SK-N-SH treated with all-trans-retinoic acid at 6 μM for 48 hours (cell line): ENCODE results near the gene CDH22.

Source experiments
- ARNTL ChIP-seq: fragments of 450-650 bp; formaldehyde crosslinking; IDR thresholded peaks from 2 replicates; pipeline ENCODE4 v1.5.0; 2020; ENCODE audit warnings: low read depth, mild to moderate bottlenecking, moderate library complexity, borderline replicate concordance
- CSDC2 ChIP-seq: fragments of 250-450 bp; sonication (Bioruptor Pico); IDR thresholded peaks from 2 replicates; pipeline ENCODE4 v1.5.0; 2020; ENCODE audit warnings: mild to moderate bottlenecking, moderate library complexity
- ESRRG ChIP-seq: fragments of 250-450 bp; sonication (Bioruptor Pico); IDR thresholded peaks from 2 replicates; pipeline ENCODE4 v1.6.1; 2021; ENCODE audit warnings: mild to moderate bottlenecking
- GLIS3 ChIP-seq: fragments of 250-450 bp; sonication (Bioruptor Pico); IDR thresholded peaks from 2 replicates; pipeline ENCODE4 v1.5.0; 2020; ENCODE audit warnings: mild to moderate bottlenecking, moderate library complexity
- ISL1 ChIP-seq: fragments of 250-450 bp; sonication (Bioruptor Pico); IDR thresholded peaks from 2 replicates; pipeline ENCODE4 v2.1.2; 2022; ENCODE audit warnings: mild to moderate bottlenecking, moderate library complexity
- RARB ChIP-seq: fragments of 250-450 bp; sonication (Bioruptor Pico); IDR thresholded peaks from 2 replicates; pipeline ENCODE4 v1.8.0; 2021; ENCODE audit warnings: mild to moderate bottlenecking, moderate library complexity
- ZC3H10 ChIP-seq: fragments of 250-450 bp; sonication (Bioruptor Pico); IDR thresholded peaks from 2 replicates; pipeline ENCODE4 v1.5.1; 2021; ENCODE audit warnings: mild to moderate bottlenecking, moderate library complexity
- ZFP3 ChIP-seq: fragments of 250-450 bp; sonication (Bioruptor Pico); IDR thresholded peaks from 2 replicates; pipeline ENCODE4 v1.5.0; 2020; ENCODE audit warnings: mild to moderate bottlenecking, moderate library complexity
- ZNF565 ChIP-seq: fragments of 450-650 bp; formaldehyde crosslinking; conservative IDR thresholded peaks from 2 replicates; pipeline ENCODE4 v1.5.0; 2020; ENCODE audit warnings: low read depth, mild to moderate bottlenecking, moderate library complexity
- ZNF70 ChIP-seq: fragments of 450-650 bp; formaldehyde crosslinking; IDR thresholded peaks from 2 replicates; pipeline ENCODE4 v1.5.0; 2020; ENCODE audit warnings: mild to moderate bottlenecking, moderate library complexity
- ZNF8 ChIP-seq: fragments of 450-650 bp; formaldehyde crosslinking; IDR thresholded peaks from 2 replicates; pipeline ENCODE4 v1.5.0; 2020; ENCODE audit warnings: mild to moderate bottlenecking, moderate library complexity
- TF ChIP-seq, protein P1 (sequence below): fragments of 250-450 bp; sonication (Bioruptor Pico); IDR thresholded peaks from 2 replicates; pipeline ENCODE4 v1.5.1; 2020; ENCODE audit warnings: low read depth, mild to moderate bottlenecking, moderate library complexity
- TF ChIP-seq, protein P2 (sequence below): fragments of 250-450 bp; sonication (Bioruptor Pico); IDR thresholded peaks from 2 replicates; pipeline ENCODE4 v1.5.0; 2020; ENCODE audit warnings: mild to moderate bottlenecking, moderate library complexity
- TF ChIP-seq, protein P3 (sequence below): fragments of 250-450 bp; sonication (Bioruptor Pico); IDR thresholded peaks from 2 replicates; pipeline ENCODE4 v1.8.0; 2020; ENCODE audit warnings: mild to moderate bottlenecking, moderate library complexity, borderline replicate concordance

DNA sequence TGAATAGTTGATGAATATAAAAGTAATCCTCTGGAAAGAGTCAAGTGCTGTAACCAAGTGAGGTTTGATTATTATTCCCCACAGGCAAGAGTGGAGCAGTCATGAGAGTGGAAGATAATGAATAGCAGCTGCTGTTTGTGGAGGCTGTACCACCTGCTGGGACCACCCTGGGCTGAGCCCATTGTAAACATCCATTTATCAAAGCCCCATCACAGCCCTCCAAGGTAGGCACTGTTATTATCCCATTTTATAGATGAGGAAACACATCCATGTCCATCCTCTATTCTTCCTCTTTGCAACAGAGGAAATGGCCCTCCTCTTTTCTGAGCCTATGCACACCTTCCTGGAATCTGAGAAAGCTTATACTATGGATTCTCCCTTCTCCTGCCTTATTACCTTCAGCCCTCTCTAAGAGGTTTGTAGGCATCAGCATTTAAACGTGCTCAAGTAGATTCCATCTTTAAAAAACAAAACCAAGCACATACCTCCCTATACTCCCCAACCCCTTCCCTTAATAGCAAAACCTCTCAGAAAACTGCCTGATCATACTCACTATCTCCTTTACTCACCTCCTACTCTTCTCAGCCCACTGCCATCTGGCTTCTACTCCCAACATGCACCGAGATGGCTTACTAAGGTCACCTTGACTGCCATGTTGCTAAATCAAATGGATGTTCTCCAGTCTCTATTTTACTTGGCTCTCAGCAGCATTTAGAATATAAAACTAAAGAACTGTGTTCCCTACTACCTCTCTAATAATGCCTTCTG is 37.1 kb downstream of the CDH22 start:
- TF ChIP-seq, protein P1, sequence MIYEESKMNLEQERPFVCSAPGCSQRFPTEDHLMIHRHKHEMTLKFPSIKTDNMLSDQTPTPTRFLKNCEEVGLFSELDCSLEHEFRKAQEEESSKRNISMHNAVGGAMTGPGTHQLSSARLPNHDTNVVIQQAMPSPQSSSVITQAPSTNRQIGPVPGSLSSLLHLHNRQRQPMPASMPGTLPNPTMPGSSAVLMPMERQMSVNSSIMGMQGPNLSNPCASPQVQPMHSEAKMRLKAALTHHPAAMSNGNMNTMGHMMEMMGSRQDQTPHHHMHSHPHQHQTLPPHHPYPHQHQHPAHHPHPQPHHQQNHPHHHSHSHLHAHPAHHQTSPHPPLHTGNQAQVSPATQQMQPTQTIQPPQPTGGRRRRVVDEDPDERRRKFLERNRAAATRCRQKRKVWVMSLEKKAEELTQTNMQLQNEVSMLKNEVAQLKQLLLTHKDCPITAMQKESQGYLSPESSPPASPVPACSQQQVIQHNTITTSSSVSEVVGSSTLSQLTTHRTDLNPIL, result no peak
- TF ChIP-seq ARNTL (CRISPR knock-in tag) (no peak), ZFP3 (CRISPR knock-in tag) (no peak), ZC3H10 (CRISPR knock-in tag) (no peak), ZNF565 (no peak), RARB (CRISPR knock-in tag) (no peak), ESRRG (CRISPR knock-in tag) (no peak), ZNF70 (CRISPR knock-in tag) (no peak), GLIS3 (CRISPR knock-in tag) (no peak), CSDC2 (no peak), ZNF8 (no peak), ISL1 (CRISPR knock-in tag) (no peak)
- TF ChIP-seq, protein P2, sequence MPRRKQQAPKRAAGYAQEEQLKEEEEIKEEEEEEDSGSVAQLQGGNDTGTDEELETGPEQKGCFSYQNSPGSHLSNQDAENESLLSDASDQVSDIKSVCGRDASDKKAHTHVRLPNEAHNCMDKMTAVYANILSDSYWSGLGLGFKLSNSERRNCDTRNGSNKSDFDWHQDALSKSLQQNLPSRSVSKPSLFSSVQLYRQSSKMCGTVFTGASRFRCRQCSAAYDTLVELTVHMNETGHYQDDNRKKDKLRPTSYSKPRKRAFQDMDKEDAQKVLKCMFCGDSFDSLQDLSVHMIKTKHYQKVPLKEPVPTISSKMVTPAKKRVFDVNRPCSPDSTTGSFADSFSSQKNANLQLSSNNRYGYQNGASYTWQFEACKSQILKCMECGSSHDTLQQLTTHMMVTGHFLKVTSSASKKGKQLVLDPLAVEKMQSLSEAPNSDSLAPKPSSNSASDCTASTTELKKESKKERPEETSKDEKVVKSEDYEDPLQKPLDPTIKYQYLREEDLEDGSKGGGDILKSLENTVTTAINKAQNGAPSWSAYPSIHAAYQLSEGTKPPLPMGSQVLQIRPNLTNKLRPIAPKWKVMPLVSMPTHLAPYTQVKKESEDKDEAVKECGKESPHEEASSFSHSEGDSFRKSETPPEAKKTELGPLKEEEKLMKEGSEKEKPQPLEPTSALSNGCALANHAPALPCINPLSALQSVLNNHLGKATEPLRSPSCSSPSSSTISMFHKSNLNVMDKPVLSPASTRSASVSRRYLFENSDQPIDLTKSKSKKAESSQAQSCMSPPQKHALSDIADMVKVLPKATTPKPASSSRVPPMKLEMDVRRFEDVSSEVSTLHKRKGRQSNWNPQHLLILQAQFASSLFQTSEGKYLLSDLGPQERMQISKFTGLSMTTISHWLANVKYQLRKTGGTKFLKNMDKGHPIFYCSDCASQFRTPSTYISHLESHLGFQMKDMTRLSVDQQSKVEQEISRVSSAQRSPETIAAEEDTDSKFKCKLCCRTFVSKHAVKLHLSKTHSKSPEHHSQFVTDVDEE, result no peak
- TF ChIP-seq, protein P3, sequence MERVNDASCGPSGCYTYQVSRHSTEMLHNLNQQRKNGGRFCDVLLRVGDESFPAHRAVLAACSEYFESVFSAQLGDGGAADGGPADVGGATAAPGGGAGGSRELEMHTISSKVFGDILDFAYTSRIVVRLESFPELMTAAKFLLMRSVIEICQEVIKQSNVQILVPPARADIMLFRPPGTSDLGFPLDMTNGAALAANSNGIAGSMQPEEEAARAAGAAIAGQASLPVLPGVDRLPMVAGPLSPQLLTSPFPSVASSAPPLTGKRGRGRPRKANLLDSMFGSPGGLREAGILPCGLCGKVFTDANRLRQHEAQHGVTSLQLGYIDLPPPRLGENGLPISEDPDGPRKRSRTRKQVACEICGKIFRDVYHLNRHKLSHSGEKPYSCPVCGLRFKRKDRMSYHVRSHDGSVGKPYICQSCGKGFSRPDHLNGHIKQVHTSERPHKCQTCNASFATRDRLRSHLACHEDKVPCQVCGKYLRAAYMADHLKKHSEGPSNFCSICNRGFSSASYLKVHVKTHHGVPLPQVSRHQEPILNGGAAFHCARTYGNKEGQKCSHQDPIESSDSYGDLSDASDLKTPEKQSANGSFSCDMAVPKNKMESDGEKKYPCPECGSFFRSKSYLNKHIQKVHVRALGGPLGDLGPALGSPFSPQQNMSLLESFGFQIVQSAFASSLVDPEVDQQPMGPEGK (CRISPR knock-in tag), result no peak
